Astrocyte of the cerebellum (primary cell): ENCODE measurements around the gene DEPDC1B.
A peak's percentile ranks its signal among the peaks of the same experiment; 100 is the strongest.

Experiments used
- DNase-seq: peaks from one replicate; pipeline ENCODE4 v3.0.0-alpha.2; 2011; ENCODE audit warnings: low read depth
- H3K4me3 ChIP-seq: 2 replicates; pipeline ENCODE4 v1.5.1; 2011; ENCODE audit warnings: mild to moderate bottlenecking, low read depth, low read length, moderate library complexity
- CTCF ChIP-seq: IDR thresholded peaks from 2 replicates; pipeline ENCODE4 v1.5.1; 2012; ENCODE audit warnings: low read length, low read depth, moderate library complexity, mild to moderate bottlenecking; ENCODE audit errors: missing control alignments
- in situ Hi-C: cut with HindIII; loops from 2 replicates; pipeline ENCODE4 v1.10.0; 2017; ENCODE audit warnings: low sequenced_read_pairs

DEPDC1B gene

GRCh38 chr5:60710362-60710761, 10.4 kb upstream of the DEPDC1B start:
- no peak for TF ChIP-seq CTCF

GRCh38 chr5:60705144-60705543, 5.2 kb upstream of the DEPDC1B start:
- no peak for TF ChIP-seq CTCF
- no peak overlapping the region for H3K4me3 ChIP-seq
- no peak for DNase-seq
- in situ Hi-C loops, result no loop called here

More at GRCh38 chr5:60710362-60710761, 10.4 kb upstream of the DEPDC1B start:
- in situ Hi-C loops, result no loop called here
- H3K4me3 ChIP-seq, result no peak overlapping the region
- no peak for DNase-seq

- DNase-seq, result no peak
- in situ Hi-C loops, result no loop called here
- H3K4me3 ChIP-seq, result no peak overlapping the region
- no peak for TF ChIP-seq CTCF
Observed at GRCh38 chr5:60703944-60704343, 4.0 kb upstream of the DEPDC1B start.

GRCh38 chr5:60701321-60701968, 1.5 kb upstream of the DEPDC1B start:
- no peak for TF ChIP-seq CTCF
- DNase-seq, result no peak
- H3K4me3 ChIP-seq, result no peak overlapping the region
- in situ Hi-C loops, result no loop called here

GRCh38 chr5:60700416-60700757, 421 bp upstream of the DEPDC1B start:
- peak overlapping the region; percentile 79 for H3K4me3 ChIP-seq
- DNase-seq, result no peak
- TF ChIP-seq CTCF, result no peak
- in situ Hi-C loops, result no loop called here

- H3K4me3 ChIP-seq, result peak overlapping the region; percentile 79
- DNase-seq, result no peak
- in situ Hi-C loops, result no loop called here
- no peak for TF ChIP-seq CTCF
Observed at GRCh38 chr5:60699288-60699608, 718 bp downstream of the DEPDC1B start.

GRCh38 chr5:60698336-60698735, 1.6 kb downstream of the DEPDC1B start:
- in situ Hi-C loops, result no loop called here
- no peak for TF ChIP-seq CTCF

More at GRCh38 chr5:60698336-60698735, 1.6 kb downstream of the DEPDC1B start:
- no peak overlapping the region for H3K4me3 ChIP-seq
- DNase-seq, result no peak
